ENCODE results near the gene PAX8.

GRCh38 chr2:113217455-113218282 lies 61.1 kb downstream of the PAX8 start:
- TF ChIP-seq EZH2 (IDR thresholded peaks at IDR 0.05; ENCODE audit: borderline replicate concordance, insufficient read depth, low read depth, low read length, poor library complexity, severe bottlenecking) = no peak
- TF ChIP-seq CTCF (IDR thresholded peaks at IDR 0.05) = no peak
